ENCODE measurements around the gene S100A7A. TPM values are rescaled to one million over a fixed set of nuclear protein-coding genes. Genes with fewer than 3 reads are reported as not detected.
A peak's percentile ranks its signal among the peaks of the same experiment; 100 is the strongest.
"Not testable (repeated sequence)": the region's sequence is repeated elsewhere in the genome, so short reads cannot be mapped to it uniquely, and the experiment has no call there.

S100A7A gene
- total RNA-seq, 1 donor from 2014 or later, result not detected

DNA sequence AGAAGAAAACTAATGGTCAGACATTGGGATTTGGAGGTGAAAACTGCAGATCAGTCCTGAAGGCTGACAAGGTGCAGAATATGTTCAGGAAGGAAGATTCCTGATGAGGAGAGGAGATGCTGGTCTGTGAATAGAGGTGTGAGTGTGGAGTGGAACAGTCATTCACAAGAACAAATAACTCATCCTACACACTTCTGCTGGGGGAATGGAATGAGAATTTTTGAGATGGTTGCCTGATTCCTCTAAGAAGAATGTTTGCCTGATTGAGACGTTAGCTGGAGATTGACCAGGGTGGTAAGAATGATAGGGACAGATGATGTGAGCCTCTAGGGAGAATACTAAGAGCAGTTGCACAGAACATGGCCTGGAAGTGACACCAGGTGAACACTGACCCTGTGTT lies 40.1 kb downstream of the S100A7A start:
- DNase-seq (ENCODE audit: low read depth in 2 of 2), result no peak

- no peak for DNase-seq (ENCODE audit: low read depth in 2 of 2)
Observed at GRCh38 chr1:153459655-153460054, 43.3 kb downstream of the S100A7A start.

DNA sequence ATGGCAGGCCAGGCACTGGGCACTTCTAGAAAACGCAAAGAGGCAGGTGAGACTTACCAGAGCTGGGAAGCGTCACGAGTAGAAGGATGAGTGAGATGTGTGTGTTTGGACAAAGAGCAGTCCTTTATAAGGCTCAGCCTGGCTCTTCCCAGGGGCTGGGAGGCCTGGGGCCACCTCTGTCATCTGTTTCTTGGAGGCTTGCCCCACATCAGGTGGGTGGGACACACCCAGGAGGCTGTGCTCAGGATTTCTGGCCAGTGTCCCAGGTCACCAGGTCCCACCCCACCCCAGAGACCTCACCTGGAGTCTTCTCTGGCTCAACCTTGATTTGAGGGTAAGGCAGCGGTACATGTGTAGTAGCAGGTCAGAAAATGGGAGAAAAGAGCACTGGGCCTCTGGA lies 44.2 kb downstream of the S100A7A start, which contains the start of gene S100A7:
S100A7 (minus strand) TSS at position 101 of the 400 bp plus-strand sequence. CDS start 1,638 bp downstream, outside the sequence.
- DNase-seq (ENCODE audit: low read depth in 2 of 2), result no peak

- not testable (repeated sequence) for DNase-seq (ENCODE audit: low read depth in 2 of 2)
Observed at GRCh38 chr1:153462741-153463140, 46.4 kb downstream of the S100A7A start.

- peak; percentile 28 to 34 for DNase-seq (ENCODE audit: low read depth in 2 of 2)
Observed at GRCh38 chr1:153465811-153466636, 49.7 kb downstream of the S100A7A start.

- no peak for DNase-seq (ENCODE audit: low read depth in 2 of 2)
Observed at GRCh38 chr1:153466908-153467307, 50.6 kb downstream of the S100A7A start.

DNA sequence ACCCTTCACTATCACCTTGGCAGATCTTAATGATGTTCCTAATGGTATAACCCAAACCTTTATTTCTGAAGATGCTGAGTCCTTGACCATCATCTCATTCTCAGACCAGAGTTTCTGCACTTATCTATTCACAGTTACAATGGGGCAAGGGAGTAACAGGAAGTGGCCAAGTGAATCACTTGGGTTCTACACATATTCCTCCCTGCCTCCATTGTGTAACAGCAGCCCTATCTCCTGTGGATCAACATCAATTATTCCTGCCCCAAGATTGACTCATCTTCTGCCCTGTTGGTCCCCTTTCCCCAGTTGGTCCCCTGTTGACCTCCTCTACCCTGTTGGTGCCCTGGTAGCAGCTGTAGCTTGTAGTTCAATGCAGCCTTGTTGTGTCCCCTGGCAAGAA lies 54.4 kb downstream of the S100A7A start:
- DNase-seq (ENCODE audit: low read depth in 2 of 2), result no peak

Other genes with a start within 250 kb of the S100A7A start
- gene LELP1, start 213.1 kb upstream of the S100A7A start, total RNA-seq, result not detected in 2 replicates
- gene PRR9, start 198.9 kb upstream of the S100A7A start, total RNA-seq, result not detected in 2 replicates
- gene LORICRIN, start 156.8 kb upstream of the S100A7A start, total RNA-seq, result not detected in 2 replicates
- gene PGLYRP3, start 103.6 kb upstream of the S100A7A start, total RNA-seq, result not detected in 2 replicates
- not detected in 2 replicates for gene PGLYRP4, start 67.7 kb upstream of the S100A7A start, total RNA-seq
- gene S100A9, start 58.7 kb upstream of the S100A7A start, total RNA-seq, result 0.22 and 1.2 TPM in 2 replicates
- gene S100A12, start 40.9 kb upstream of the S100A7A start, total RNA-seq, result not detected in 2 replicates
- not detected in 2 replicates for gene S100A8, start 25.4 kb upstream of the S100A7A start, total RNA-seq
- gene S100A7, start 44.1 kb downstream of the S100A7A start, total RNA-seq, result not detected in 2 replicates
- gene S100A6, start 119.5 kb downstream of the S100A7A start, total RNA-seq, result 524 and 1,217 TPM in 2 replicates
- not detected in 2 replicates for gene S100A5, start 124.4 kb downstream of the S100A7A start, total RNA-seq
- gene S100A4, start 129.3 kb downstream of the S100A7A start, total RNA-seq, result 0.60 and 5.4 TPM in 2 replicates
- 0.20 and 2.8 TPM in 2 replicates for gene S100A3, start 132.7 kb downstream of the S100A7A start, total RNA-seq
- 0.79 and 1.7 TPM in 2 replicates for gene S100A2, start 149.3 kb downstream of the S100A7A start, total RNA-seq
- 442 and 502 TPM in 2 replicates for gene S100A16, start 196.6 kb downstream of the S100A7A start, total RNA-seq
- gene S100A14, start 199.8 kb downstream of the S100A7A start, total RNA-seq, result 0.20 TPM in 1 of 2 replicates, not detected in the other
- 89.7 and 138 TPM in 2 replicates for gene S100A13, start 211.0 kb downstream of the S100A7A start, total RNA-seq
- gene S100A1, start 211.9 kb downstream of the S100A7A start, total RNA-seq, result not detected in 2 replicates
- 15.5 and 21.0 TPM in 2 replicates for gene CHTOP, start 217.5 kb downstream of the S100A7A start, total RNA-seq
- gene SNAPIN, start 242.2 kb downstream of the S100A7A start, total RNA-seq, result 48.8 and 52.0 TPM in 2 replicates

Data from lung microvascular endothelial cell (primary cell).